ENCODE data around the gene LRCH1.

The LRCH1 gene

GRCh38 chr13:46712524-46712923 lies 159.6 kb downstream of the LRCH1 start:
- no peak for DNase-seq (ENCODE audit: low read depth)

GRCh38 chr13:46715363-46715762 lies 162.4 kb downstream of the LRCH1 start:
- DNase-seq (ENCODE audit: low read depth), result no peak

GRCh38 chr13:46716821-46717220 lies 163.9 kb downstream of the LRCH1 start:
- DNase-seq (ENCODE audit: low read depth), result no peak

GRCh38 chr13:46717275-46717674 lies 164.3 kb downstream of the LRCH1 start:
- no peak for DNase-seq (ENCODE audit: low read depth)

GRCh38 chr13:46717856-46718255 lies 164.9 kb downstream of the LRCH1 start:
- no peak for DNase-seq (ENCODE audit: low read depth)

GRCh38 chr13:46720189-46720588 lies 167.2 kb downstream of the LRCH1 start:
- DNase-seq (ENCODE audit: low read depth), result no peak

- DNase-seq (ENCODE audit: low read depth), result no peak
Observed at GRCh38 chr13:46721054-46721453, 168.1 kb downstream of the LRCH1 start.

- DNase-seq (ENCODE audit: low read depth), result no peak
Observed at GRCh38 chr13:46726347-46726746, 173.4 kb downstream of the LRCH1 start.

GRCh38 chr13:46728777-46729176 lies 175.8 kb downstream of the LRCH1 start:
- DNase-seq (ENCODE audit: low read depth), result no peak

GRCh38 chr13:46731535-46731934 lies 178.6 kb downstream of the LRCH1 start:
- DNase-seq (ENCODE audit: low read depth), result no peak

GRCh38 chr13:46735425-46735824 lies 182.5 kb downstream of the LRCH1 start:
- DNase-seq (ENCODE audit: low read depth), result no peak

GRCh38 chr13:46736541-46737310 lies 183.8 kb downstream of the LRCH1 start:
- DNase-seq (ENCODE audit: low read depth), result no peak

GRCh38 chr13:46738055-46738454 lies 185.1 kb downstream of the LRCH1 start:
- DNase-seq (ENCODE audit: low read depth), result no peak

- DNase-seq (ENCODE audit: low read depth), result no peak
Observed at GRCh38 chr13:46738766-46739165, 185.8 kb downstream of the LRCH1 start.

- DNase-seq (ENCODE audit: low read depth), result no peak
Observed at GRCh38 chr13:46739447-46740098, 186.6 kb downstream of the LRCH1 start.

- no peak for DNase-seq (ENCODE audit: low read depth)
Observed at GRCh38 chr13:46743191-46743590, 190.2 kb downstream of the LRCH1 start.

- DNase-seq (ENCODE audit: low read depth), result no peak
Observed at GRCh38 chr13:46745062-46745461, 192.1 kb downstream of the LRCH1 start.

GRCh38 chr13:46745706-46746105 lies 192.7 kb downstream of the LRCH1 start:
- DNase-seq (ENCODE audit: low read depth), result no peak

- no peak for DNase-seq (ENCODE audit: low read depth)
Observed at GRCh38 chr13:46747031-46747820, 194.3 kb downstream of the LRCH1 start.

GRCh38 chr13:46748300-46748699 lies 195.3 kb downstream of the LRCH1 start:
- DNase-seq (ENCODE audit: low read depth), result no peak

- DNase-seq (ENCODE audit: low read depth), result no peak
Observed at GRCh38 chr13:46749951-46750350, 197.0 kb downstream of the LRCH1 start.

GRCh38 chr13:46751811-46752635 lies 199.1 kb downstream of the LRCH1 start:
- peak; percentile 43 for DNase-seq (ENCODE audit: low read depth)
